Measurements from ENCODE around the gene C19orf81.

DNA sequence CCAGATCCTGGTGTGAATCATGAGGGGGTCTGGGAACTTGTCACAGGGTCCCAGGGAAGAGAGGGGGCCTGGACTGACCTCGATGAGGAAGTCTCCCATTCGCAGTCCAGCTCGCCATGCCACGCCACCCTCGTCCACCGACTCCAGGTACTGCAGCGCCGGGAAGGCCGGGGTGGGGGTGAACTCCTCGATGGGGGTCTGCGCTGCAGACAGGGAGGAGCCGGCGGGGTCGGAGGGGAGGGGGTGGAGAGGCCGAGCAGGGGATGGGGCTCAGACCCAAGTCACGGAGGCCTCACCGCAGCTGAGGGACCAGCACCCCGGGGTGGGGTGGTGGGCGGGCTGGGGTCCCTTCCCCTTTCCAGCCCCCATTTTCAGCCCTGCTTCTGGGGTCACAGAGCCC is 39.5 kb downstream of the C19orf81 start:
- TF ChIP-seq, protein P1, sequence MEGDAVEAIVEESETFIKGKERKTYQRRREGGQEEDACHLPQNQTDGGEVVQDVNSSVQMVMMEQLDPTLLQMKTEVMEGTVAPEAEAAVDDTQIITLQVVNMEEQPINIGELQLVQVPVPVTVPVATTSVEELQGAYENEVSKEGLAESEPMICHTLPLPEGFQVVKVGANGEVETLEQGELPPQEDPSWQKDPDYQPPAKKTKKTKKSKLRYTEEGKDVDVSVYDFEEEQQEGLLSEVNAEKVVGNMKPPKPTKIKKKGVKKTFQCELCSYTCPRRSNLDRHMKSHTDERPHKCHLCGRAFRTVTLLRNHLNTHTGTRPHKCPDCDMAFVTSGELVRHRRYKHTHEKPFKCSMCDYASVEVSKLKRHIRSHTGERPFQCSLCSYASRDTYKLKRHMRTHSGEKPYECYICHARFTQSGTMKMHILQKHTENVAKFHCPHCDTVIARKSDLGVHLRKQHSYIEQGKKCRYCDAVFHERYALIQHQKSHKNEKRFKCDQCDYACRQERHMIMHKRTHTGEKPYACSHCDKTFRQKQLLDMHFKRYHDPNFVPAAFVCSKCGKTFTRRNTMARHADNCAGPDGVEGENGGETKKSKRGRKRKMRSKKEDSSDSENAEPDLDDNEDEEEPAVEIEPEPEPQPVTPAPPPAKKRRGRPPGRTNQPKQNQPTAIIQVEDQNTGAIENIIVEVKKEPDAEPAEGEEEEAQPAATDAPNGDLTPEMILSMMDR (IDR thresholded peaks at IDR 0.05): no peak
- no peak for TF ChIP-seq POLR2A (IDR thresholded peaks at IDR 0.05)
